Measurements from ENCODE around the gene TENM3.

Gene TENM3

GRCh38 chr4:182827954-182828353 lies 584.8 kb downstream of the TENM3 start:
- Histone ChIP-seq H3F3A (ENCODE audit: insufficient read depth, low read length) (no peaks in the 10 kb centered on the region), H3K9me3 (replicated peaks; ENCODE audit: insufficient read depth, low read length) (no peaks in the 10 kb centered on the region), H3K36me3 (replicated peaks; ENCODE audit: insufficient read depth, low read length) (no peaks in the 10 kb centered on the region), H3K4me2 (ENCODE audit: low read depth, low read length) (no peak overlapping the region), H4K20me1 (ENCODE audit: insufficient read depth, low read length) (no peaks in the 10 kb centered on the region), H3K9ac (ENCODE audit: low read length) (no peak overlapping the region), H3K79me2 (ENCODE audit: low read length) (no peaks in the 10 kb centered on the region), H3K4me1 (ENCODE audit: low read length) (peaks cover 5% of the 10 kb centered on the region; the same call in 1 of the 2 replicates), H3K4me3 (ENCODE audit: low read length) (no peak overlapping the region), H3K27ac (ENCODE audit: low read length) (no peak overlapping the region), H3K9me2 (replicated peaks; ENCODE audit: insufficient read depth, low read length) (no peaks in the 10 kb centered on the region), H2AFZ (ENCODE audit: low read length) (no peak overlapping the region), H3K27me3 (replicated peaks; ENCODE audit: insufficient read depth, low read length) (no peaks in the 10 kb centered on the region)
- DNase-seq = no peak
- TF ChIP-seq EZH2 (optimal IDR thresholded peaks at IDR 0.05; ENCODE audit: low read depth, low read length) = no peak
- TF ChIP-seq CTCF (IDR thresholded peaks at IDR 0.05; ENCODE audit: low read length) = no peak
- no peak for TF ChIP-seq EZH2phosphoT487 (IDR thresholded peaks at IDR 0.05; ENCODE audit: low read length)

- DNase-seq = no peak
- TF ChIP-seq EZH2 (optimal IDR thresholded peaks at IDR 0.05; ENCODE audit: low read depth, low read length) (no peak), CTCF (IDR thresholded peaks at IDR 0.05; ENCODE audit: low read length) (no peak), EZH2phosphoT487 (IDR thresholded peaks at IDR 0.05; ENCODE audit: low read length) (no peak)
- H3K4me3 ChIP-seq (ENCODE audit: low read length) = no peak overlapping the region
- no peaks in the 10 kb centered on the region for H3F3A ChIP-seq (ENCODE audit: insufficient read depth, low read length)
- H4K20me1 ChIP-seq (ENCODE audit: insufficient read depth, low read length) = no peaks in the 10 kb centered on the region
- peaks cover under 1% of the 10 kb centered on the region; the same call in 1 of the 2 replicates for H3K4me1 ChIP-seq (ENCODE audit: low read length)
- H3K27me3 ChIP-seq (replicated peaks; ENCODE audit: insufficient read depth, low read length) = no peaks in the 10 kb centered on the region
- H3K79me2 ChIP-seq (ENCODE audit: low read length) = no peaks in the 10 kb centered on the region
- H3K27ac ChIP-seq (ENCODE audit: low read length) = no peak overlapping the region
- H3K4me2 ChIP-seq (ENCODE audit: low read depth, low read length) = no peak overlapping the region
- no peaks in the 10 kb centered on the region for H3K9me3 ChIP-seq (replicated peaks; ENCODE audit: insufficient read depth, low read length)
- H3K9ac ChIP-seq (ENCODE audit: low read length) = no peak overlapping the region
- no peaks in the 10 kb centered on the region for H3K36me3 ChIP-seq (replicated peaks; ENCODE audit: insufficient read depth, low read length)
- no peak overlapping the region for H2AFZ ChIP-seq (ENCODE audit: low read length)
- no peaks in the 10 kb centered on the region for H3K9me2 ChIP-seq (replicated peaks; ENCODE audit: insufficient read depth, low read length)
Measured at GRCh38 chr4:182828360-182829025, 585.3 kb downstream of the TENM3 start.

GRCh38 chr4:182829196-182829595 lies 586.0 kb downstream of the TENM3 start:
- H3F3A ChIP-seq (ENCODE audit: insufficient read depth, low read length) = no peaks in the 10 kb centered on the region
- TF ChIP-seq EZH2phosphoT487 (IDR thresholded peaks at IDR 0.05; ENCODE audit: low read length) (no peak), CTCF (IDR thresholded peaks at IDR 0.05; ENCODE audit: low read length) (no peak), EZH2 (optimal IDR thresholded peaks at IDR 0.05; ENCODE audit: low read depth, low read length) (no peak)
- no peaks in the 10 kb centered on the region for H3K27me3 ChIP-seq (replicated peaks; ENCODE audit: insufficient read depth, low read length)
- H3K4me1 ChIP-seq (ENCODE audit: low read length) = no peaks in the 10 kb centered on the region
- no peak for DNase-seq
- H3K4me2 ChIP-seq (ENCODE audit: low read depth, low read length) = no peak overlapping the region
- no peak overlapping the region for H3K9ac ChIP-seq (ENCODE audit: low read length)
- no peak overlapping the region for H2AFZ ChIP-seq (ENCODE audit: low read length)
- no peaks in the 10 kb centered on the region for H4K20me1 ChIP-seq (ENCODE audit: insufficient read depth, low read length)
- no peak overlapping the region for H3K27ac ChIP-seq (ENCODE audit: low read length)
- H3K36me3 ChIP-seq (replicated peaks; ENCODE audit: insufficient read depth, low read length) = no peaks in the 10 kb centered on the region
- no peak overlapping the region for H3K4me3 ChIP-seq (ENCODE audit: low read length)
- H3K9me3 ChIP-seq (replicated peaks; ENCODE audit: insufficient read depth, low read length) = no peaks in the 10 kb centered on the region
- no peaks in the 10 kb centered on the region for H3K9me2 ChIP-seq (replicated peaks; ENCODE audit: insufficient read depth, low read length)
- H3K79me2 ChIP-seq (ENCODE audit: low read length) = no peaks in the 10 kb centered on the region

Data from MM.1S (cell line).